Occipital lobe (tissue), 3 donors: ENCODE results near the gene RTF2. TPM values are rescaled to one million over a fixed set of nuclear protein-coding genes. Genes with fewer than 3 reads are reported as not detected.
"Not testable (repeated sequence)": the region's sequence is repeated elsewhere in the genome, so short reads cannot be mapped to it uniquely, and the experiment has no call there.

Source experiments
- DNase-seq: peaks from one replicate; lab custom pipeline; 2025; lab: John Stamatoyannopoulos, UW
- small RNA-seq: library from RNA; depleted of rRNA; stranded (forward); fragments of <200 nt; gene quantifications from one replicate; pipeline ENCODE3, GENCODE V24; 2014
- total RNA-seq: library from RNA; depleted of rRNA; stranded (reverse); fragments of >200 nt; gene quantifications from one replicate; pipeline ENCODE4 v1.2.3, GENCODE V29; 2014

Gene RTF2
- total RNA-seq, 1 donor from 2014 or later: 51.3 TPM

DNA sequence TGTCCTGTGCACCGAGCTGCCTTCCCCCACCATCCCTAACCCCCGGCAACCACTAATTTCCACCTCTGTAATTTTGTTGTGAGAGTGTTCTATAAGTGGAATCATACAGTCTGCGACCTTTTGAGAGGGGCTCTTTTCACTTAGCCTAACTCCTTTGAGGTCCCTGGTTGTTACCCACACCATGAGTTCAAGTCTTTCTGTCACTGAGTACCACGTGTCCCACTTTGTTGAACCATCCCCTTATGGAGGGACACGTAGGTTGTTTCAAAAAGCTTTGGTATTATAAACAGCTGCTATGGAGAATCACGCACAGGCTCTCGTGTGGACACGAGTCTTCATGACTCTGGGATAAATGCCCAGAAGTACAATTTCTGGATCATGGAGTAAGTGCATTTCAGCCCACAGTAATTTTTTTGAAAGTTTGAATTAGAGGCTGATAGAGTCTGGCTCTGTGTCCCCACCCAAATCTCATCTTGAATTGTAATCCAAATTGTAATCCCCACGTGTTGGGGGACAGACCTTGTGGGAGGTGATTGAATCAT, 74.1 kb downstream of the RTF2 start:
- DNase-seq: no peak

DNA sequence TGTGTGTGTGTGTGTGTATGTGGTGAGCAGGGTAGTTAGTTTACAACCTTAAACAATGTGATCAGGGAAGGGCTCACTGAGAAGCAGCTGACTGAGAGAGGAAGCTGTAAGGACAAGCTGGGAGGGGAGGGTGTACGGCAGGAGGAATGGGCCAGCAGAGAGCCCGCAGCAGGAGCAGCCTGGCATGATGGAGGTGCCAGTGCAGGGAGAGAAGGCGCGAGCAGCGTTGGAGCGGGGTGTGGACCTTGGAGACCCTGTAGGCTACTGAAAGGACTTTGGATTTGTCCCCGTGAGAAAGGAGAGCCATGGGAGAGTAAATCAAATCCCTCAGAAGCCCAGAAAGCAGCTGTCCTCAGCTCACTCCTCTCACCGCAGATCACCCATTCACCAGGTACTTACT, 83.1 kb downstream of the RTF2 start:
- DNase-seq: no peak

- DNase-seq: no peak
Measured at GRCh38 chr20:56552911-56553629, 84.6 kb downstream of the RTF2 start.

DNA sequence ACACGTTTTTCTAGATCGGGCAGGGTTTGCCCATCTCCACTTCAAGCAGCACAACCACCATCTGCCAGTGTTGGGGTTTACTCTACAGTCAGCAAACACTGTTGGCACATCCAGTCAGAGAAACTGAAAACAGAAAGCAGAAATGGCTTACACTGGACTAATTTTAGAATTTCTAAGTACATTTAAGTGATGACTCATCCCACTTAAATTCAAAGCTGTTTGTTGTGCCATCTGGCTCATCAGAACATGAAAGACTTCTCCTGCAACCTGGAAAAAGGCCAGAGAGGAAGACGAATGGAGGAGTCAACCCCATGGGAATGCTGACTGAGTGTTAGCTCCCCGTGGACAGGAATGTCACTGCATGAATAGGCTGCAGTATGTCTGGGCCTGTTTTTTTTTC, 86.4 kb downstream of the RTF2 start:
- peak; percentile 53 for DNase-seq

- no peak for DNase-seq
Measured at GRCh38 chr20:56558968-56559367, 90.5 kb downstream of the RTF2 start.

DNA sequence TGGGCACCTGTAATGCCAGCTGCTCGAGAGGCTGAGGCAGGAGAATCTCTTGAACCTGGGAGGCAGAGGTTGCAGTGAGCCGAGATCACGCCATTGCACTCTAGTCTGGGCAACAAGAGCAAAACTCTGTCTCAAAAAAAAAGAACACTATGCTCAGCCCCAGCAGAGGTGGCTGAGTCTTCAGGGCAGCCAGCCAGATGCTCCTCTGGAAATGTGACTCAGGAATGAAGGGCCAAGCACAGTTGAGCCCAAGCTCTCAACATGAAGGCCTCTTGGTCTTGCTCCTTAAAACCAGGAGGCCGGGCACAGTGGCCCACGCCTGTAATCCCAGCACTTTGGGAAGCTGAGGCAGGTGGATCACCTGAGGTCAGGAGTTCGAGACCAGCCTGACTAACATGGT, 96.1 kb downstream of the RTF2 start:
- not testable (repeated sequence) for DNase-seq

GRCh38 chr20:56565511-56565910, 97.1 kb downstream of the RTF2 start:
- no peak for DNase-seq

DNA sequence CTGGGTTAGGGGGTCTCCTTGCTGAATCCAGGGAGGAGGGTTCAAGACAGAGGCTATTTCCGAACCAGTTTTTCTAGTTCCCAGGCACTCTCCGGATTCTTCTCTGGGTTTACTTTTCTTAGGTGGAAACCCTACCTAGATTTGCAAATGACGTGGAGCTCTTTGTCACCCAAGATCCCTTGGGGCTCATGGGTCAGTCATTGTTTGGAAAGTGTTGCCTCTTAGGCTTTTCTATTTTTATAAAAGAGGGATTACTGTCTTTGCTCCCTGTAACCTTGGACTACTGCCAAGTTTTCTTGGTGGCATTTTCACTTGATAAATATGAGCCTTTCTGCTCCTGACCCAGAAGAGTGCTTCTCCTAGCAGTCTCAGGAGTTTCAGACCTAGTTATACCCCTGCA, 98.2 kb downstream of the RTF2 start:
- DNase-seq: no peak

Small RNAs within 50 kb of the gene (small RNA-seq; reads per million reads assigned to genes)
- not detected for gene RPL39P

Other genes with a start within 250 kb of the RTF2 start
- gene MC3R, start 219.9 kb upstream of the RTF2 start, total RNA-seq: not detected
- 22.6 TPM for gene FAM210B, start 109.7 kb upstream of the RTF2 start, total RNA-seq
- gene AURKA, start 76.4 kb upstream of the RTF2 start, total RNA-seq: 4.8 TPM
- gene CSTF1, start 76.0 kb upstream of the RTF2 start, total RNA-seq: 32.6 TPM
- 0.16 TPM for gene CASS4, start 56.4 kb upstream of the RTF2 start, total RNA-seq
- not detected for gene FAM209A, start 56.1 kb downstream of the RTF2 start, total RNA-seq
- not detected for gene FAM209B, start 64.6 kb downstream of the RTF2 start, total RNA-seq
- 5.9 TPM for gene TFAP2C, start 160.7 kb downstream of the RTF2 start, total RNA-seq